NT2/D1 (cell line): ENCODE data around the gene PLK5.

Experiments
- DNase-seq: peaks from one replicate; pipeline ENCODE4 v3.0.0-alpha.2; 2011; ENCODE audit warnings: low read depth, low spot score
- H3K27me3 ChIP-seq: 2 replicates; pipeline ENCODE4 v1.6.0; 2011; ENCODE audit warnings: mild to moderate bottlenecking; ENCODE audit not compliant: insufficient read length, insufficient read depth
- H3K36me3 ChIP-seq: 2 replicates; pipeline ENCODE4 v1.6.1; 2011; ENCODE audit warnings: mild to moderate bottlenecking, low read length, mixed read lengths; ENCODE audit not compliant: insufficient read depth, insufficient read length
- H3K4me1 ChIP-seq: 2 replicates; pipeline ENCODE4 v1.5.1; 2011; ENCODE audit not compliant: insufficient read depth, insufficient read length
- H3K4me3 ChIP-seq: 2 replicates; pipeline ENCODE4 v1.5.1; 2011; ENCODE audit warnings: low read depth; ENCODE audit not compliant: insufficient read length
- H3K9ac ChIP-seq: 2 replicates; pipeline ENCODE4 v1.6.0; 2011; ENCODE audit warnings: low read depth; ENCODE audit not compliant: insufficient read length
- H3K9me3 ChIP-seq: 2 replicates; pipeline ENCODE4 v1.5.1; 2011; ENCODE audit warnings: mild to moderate bottlenecking, low read length; ENCODE audit not compliant: insufficient read depth
- SUZ12 ChIP-seq: IDR thresholded peaks from 2 replicates; pipeline ENCODE4 v1.6.1; 2011; ENCODE audit not compliant: insufficient read length, insufficient read depth; ENCODE audit errors: extremely low read depth
- YY1 ChIP-seq: IDR thresholded peaks from 2 replicates; pipeline ENCODE4 v1.6.1; 2011; ENCODE audit not compliant: insufficient read length, insufficient read depth
- ZNF274 ChIP-seq: IDR thresholded peaks from 2 replicates; pipeline ENCODE4 v1.6.1; 2011; ENCODE audit warnings: mild to moderate bottlenecking, low read depth, low read length

PLK5 gene

DNA sequence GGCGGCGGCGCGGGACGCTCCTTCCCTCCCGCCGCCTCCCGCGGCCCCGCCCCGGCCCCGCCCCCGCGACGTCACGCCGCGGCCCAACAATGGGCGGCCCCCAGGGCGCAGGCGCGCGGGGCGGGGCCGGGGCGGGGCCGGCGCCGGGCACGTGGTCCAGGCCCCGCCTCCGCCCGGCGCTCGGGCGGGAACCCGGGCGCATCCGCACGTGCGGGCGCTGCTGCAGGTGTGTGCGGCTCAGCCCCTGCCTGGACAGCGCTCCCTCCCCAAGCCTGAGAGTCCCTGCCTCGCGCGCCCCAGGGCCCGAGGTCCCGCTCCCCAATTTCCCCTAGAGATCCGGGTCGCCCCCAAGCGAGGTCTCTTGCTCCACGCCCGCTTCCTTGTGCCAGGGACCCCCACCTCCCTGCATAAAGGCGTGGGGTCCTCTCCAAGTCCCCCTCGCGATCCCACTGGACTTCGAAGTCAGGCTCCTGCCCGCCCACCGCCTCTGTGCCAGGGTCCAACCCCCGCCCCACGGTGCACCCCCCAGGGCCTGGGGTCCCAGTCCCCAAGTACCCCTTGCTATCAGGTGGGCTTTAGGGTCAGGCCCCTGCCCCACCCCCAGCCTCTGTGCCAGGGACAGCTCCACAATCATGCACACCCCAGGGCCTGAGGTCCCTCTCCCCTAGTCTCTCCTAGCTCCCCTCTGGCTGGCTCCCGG lies 44.6 kb downstream of the PLK5 start, which contains the start of gene MEX3D:
Gene MEX3D (minus strand): TSS at position 6 of the 700 bp plus-strand sequence. CDS start 267 bp downstream, outside the sequence.
- H3K9me3 ChIP-seq, result peaks cover 7% of the 10 kb centered on the region; the same call in 1 of the 2 replicates
- peaks cover 12% of the 10 kb centered on the region for H3K27me3 ChIP-seq
- H3K4me1 ChIP-seq, result peaks cover 24% of the 10 kb centered on the region
- peak within 1 kb of the TSS; percentile 89 for H3K4me3 ChIP-seq
- H3K9ac ChIP-seq, result peak within 1 kb of the TSS; percentile 96
- peaks cover 29% of the 10 kb centered on the region for H3K36me3 ChIP-seq
- TF ChIP-seq SUZ12, result no peak
- TF ChIP-seq ZNF274, result no peak
- TF ChIP-seq YY1, result no peak
- no peak for DNase-seq

DNA sequence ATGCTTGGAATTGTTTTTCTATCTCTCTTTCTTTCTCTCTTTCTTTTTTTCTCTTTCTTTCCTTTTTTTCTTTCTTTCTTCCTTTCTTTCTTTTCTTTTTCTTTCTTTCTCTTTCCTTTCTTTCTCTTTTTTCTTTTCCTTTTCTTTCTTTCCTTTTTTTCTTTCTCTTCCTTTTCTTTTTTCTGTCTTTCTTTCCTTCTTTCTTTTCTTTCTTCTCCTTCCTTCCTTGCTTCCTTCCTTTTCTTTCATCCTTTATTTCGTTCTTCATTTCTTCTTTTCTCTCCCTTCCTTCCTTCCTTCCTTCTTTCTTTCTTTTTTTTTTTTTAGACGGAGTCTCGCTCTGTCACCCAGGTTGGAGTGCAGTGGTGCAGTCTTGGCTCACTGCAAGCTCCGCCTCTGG lies 46.1 kb downstream of the PLK5 start:
- Histone ChIP-seq H3K27me3 (peaks cover 12% of the 10 kb centered on the region), H3K4me3 (no peak overlapping the region), H3K9me3 (peaks cover 7% of the 10 kb centered on the region; the same call in 1 of the 2 replicates), H3K36me3 (peaks cover 22% of the 10 kb centered on the region), H3K4me1 (peaks cover 19% of the 10 kb centered on the region), H3K9ac (no peak overlapping the region)
- DNase-seq, result no peak
- TF ChIP-seq ZNF274, result no peak
- TF ChIP-seq YY1, result no peak
- TF ChIP-seq SUZ12, result no peak

DNA sequence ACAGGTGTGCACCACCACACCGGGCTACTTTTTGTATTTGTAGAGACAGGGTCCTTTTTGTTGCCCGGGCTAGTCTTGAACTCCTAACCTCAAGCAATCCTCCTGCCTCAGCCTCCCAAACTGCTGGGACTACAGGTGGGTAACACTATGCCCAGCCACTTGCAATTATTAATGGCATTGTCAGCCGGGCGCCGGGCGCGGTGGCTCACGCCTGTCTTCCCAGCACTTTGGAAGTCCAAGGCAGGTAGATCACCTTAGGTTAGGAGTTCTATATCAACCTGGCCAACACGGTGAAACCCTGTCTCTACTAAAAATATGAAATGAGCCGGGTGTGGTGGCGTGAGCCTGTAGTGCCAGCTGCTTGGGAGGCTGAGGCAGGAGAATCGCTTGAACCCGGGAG lies 47.0 kb downstream of the PLK5 start:
- TF ChIP-seq YY1 (no peak), SUZ12 (no peak), ZNF274 (no peak)
- Histone ChIP-seq H3K4me3 (no peak overlapping the region), H3K27me3 (peaks cover 12% of the 10 kb centered on the region), H3K9ac (no peak overlapping the region), H3K36me3 (peaks cover 19% of the 10 kb centered on the region), H3K4me1 (peaks cover 14% of the 10 kb centered on the region), H3K9me3 (peaks cover 7% of the 10 kb centered on the region; the same call in 1 of the 2 replicates)
- DNase-seq, result no peak

DNA sequence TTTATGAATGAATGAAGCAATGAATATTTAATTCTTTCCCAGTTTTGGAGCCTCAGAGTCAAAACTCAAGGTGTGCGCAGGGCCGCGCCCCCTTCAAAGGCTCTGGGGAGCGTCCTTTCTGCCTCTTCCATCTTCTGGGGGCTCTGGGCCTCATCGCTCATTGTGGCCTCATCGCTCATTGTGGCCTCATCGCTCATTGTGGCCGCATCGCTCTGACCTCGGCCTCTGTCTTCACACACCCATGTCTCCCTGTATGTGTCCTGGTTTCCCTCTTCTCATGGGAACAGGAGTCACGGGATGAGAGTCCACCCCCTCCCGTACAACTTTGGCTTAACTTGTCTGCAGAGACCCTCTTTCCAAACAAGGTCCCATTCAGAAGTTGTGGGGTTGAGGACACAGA lies 47.5 kb downstream of the PLK5 start:
- peaks cover 11% of the 10 kb centered on the region for H3K4me1 ChIP-seq
- no peak overlapping the region for H3K9ac ChIP-seq
- peaks cover 7% of the 10 kb centered on the region; the same call in 1 of the 2 replicates for H3K9me3 ChIP-seq
- DNase-seq, result no peak
- H3K4me3 ChIP-seq, result no peak overlapping the region
- no peak for TF ChIP-seq ZNF274
- no peak for TF ChIP-seq SUZ12
- no peak for TF ChIP-seq YY1
- H3K27me3 ChIP-seq, result peaks cover 12% of the 10 kb centered on the region
- H3K36me3 ChIP-seq, result peaks cover 20% of the 10 kb centered on the region

DNA sequence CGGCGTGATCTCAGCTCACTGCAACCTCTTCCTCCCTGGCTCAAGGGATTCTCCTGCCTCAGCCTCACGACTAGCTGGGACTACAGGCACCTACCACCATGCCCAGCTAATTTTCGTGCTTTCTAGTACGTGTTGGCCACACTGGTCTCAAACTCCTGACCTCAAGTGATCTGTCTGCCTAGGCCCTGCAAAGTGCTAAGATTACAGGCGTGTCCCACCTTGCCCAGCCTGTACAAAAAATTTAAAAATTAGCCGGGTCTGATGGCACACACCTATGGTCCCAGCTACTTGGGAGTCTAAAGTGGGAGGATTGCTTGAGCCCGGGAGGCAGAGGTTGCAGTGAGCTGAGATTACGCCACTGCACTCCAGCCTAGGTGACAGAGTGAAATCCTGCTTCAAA lies 48.9 kb downstream of the PLK5 start:
- H3K4me3 ChIP-seq, result no peak overlapping the region
- no peak for DNase-seq
- H3K36me3 ChIP-seq, result peaks cover 32% of the 10 kb centered on the region
- no peak overlapping the region for H3K9ac ChIP-seq
- TF ChIP-seq ZNF274, result no peak
- no peak for TF ChIP-seq SUZ12
- no peak for TF ChIP-seq YY1
- peaks cover 12% of the 10 kb centered on the region for H3K27me3 ChIP-seq
- peaks cover 11% of the 10 kb centered on the region for H3K4me1 ChIP-seq
- peaks cover 7% of the 10 kb centered on the region; the same call in 1 of the 2 replicates for H3K9me3 ChIP-seq

DNA sequence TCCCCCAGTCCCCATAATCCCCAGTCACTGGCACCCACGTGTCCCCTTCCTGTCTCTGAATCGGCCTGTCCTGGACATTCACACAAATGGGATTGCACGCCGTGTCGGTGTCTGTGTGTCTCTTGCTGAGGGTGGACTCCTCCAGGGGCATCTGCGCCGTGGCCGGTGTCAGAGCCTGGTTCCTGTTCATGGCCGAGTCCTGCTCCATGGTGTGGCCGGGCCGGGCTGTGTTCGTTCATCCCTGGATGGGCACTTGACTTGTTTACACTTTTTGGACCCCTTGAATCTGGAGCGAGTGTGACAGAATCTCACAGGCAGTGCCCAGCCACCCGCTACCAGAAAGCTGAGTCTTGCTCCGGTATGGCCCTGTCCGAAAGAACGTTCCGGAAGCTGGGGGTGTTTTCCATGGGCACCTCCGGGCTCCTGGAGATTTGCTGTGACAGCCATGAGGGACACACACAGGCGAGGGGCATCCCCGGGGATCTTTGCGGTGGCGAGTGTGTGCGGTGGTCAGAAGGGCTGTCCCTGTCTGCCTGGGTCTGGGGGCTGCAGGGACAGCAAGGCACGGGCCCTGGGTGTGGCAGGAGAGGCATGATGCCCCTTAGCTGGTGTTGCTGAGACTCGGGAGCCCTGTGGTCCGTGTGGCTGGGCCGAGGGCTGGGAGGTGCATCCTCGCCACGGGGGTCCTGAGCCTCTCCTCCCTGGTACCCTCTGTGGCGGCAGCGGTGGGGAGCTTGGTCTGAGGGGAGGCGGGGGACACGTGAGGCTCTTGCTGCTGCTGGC lies 50.7 kb downstream of the PLK5 start:
- DNase-seq, result no peak
- H3K4me1 ChIP-seq, result peaks cover 5% of the 10 kb centered on the region
- TF ChIP-seq ZNF274 (no peak), YY1 (no peak), SUZ12 (no peak)
- H3K9ac ChIP-seq, result no peak overlapping the region
- no peaks in the 10 kb centered on the region for H3K9me3 ChIP-seq
- H3K27me3 ChIP-seq, result peaks cover 3% of the 10 kb centered on the region
- H3K36me3 ChIP-seq, result peaks cover 47% of the 10 kb centered on the region
- no peak overlapping the region for H3K4me3 ChIP-seq
